Measurements from ENCODE around the gene ZNF177. TPM values are rescaled to one million over a fixed set of nuclear protein-coding genes. Genes with fewer than 3 reads are reported as not detected.

ZNF177 gene
- 0.97 and 1.7 TPM in 2 replicates for total RNA-seq

GRCh38 chr19:9362905-9363304 lies at the start of gene ZNF177:
ZNF177 (plus strand) TSS chr19:9363013; CDS start chr19:9378312, 15,299 bp downstream.

GRCh38 chr19:9323919-9324583 lies 38.8 kb upstream of the ZNF177 start, which contains the start of gene ZNF559:
ZNF559 (plus strand) TSS chr19:9324179; CDS start chr19:9338550, 14,371 bp downstream.

Other genes with a start within 250 kb of the ZNF177 start
- not detected in 2 replicates for gene OR7G1, start 247.2 kb upstream of the ZNF177 start, total RNA-seq
- gene OR7G3, start 236.1 kb upstream of the ZNF177 start, total RNA-seq = not detected in 2 replicates
- 12.2 and 14.6 TPM in 2 replicates for gene ZNF317, start 222.6 kb upstream of the ZNF177 start, total RNA-seq
- gene OR7D2, start 184.0 kb upstream of the ZNF177 start, total RNA-seq = not detected in 2 replicates
- gene OR7D4, start 143.4 kb upstream of the ZNF177 start, total RNA-seq = not detected in 2 replicates
- gene OR7E24, start 112.1 kb upstream of the ZNF177 start, total RNA-seq = not detected in 2 replicates
- gene ZNF699, start 53.2 kb upstream of the ZNF177 start, total RNA-seq = 5.8 and 6.2 TPM in 2 replicates
- gene ZNF559, start 38.8 kb upstream of the ZNF177 start, total RNA-seq = 10.7 and 11.9 TPM in 2 replicates
- gene ZNF266, start 72.6 kb downstream of the ZNF177 start, total RNA-seq = 7.1 and 9.7 TPM in 2 replicates
- not detected in 2 replicates for gene ZNF560, start 135.6 kb downstream of the ZNF177 start, total RNA-seq
- 20.1 and 21.4 TPM in 2 replicates for gene ZNF426, start 175.6 kb downstream of the ZNF177 start, total RNA-seq
- gene ZNF121, start 221.5 kb downstream of the ZNF177 start, total RNA-seq = 35.4 and 45.9 TPM in 2 replicates

Data from epithelial cell of umbilical artery (primary cell).